ENCODE results near the gene HECTD1.

HECTD1 gene

DNA sequence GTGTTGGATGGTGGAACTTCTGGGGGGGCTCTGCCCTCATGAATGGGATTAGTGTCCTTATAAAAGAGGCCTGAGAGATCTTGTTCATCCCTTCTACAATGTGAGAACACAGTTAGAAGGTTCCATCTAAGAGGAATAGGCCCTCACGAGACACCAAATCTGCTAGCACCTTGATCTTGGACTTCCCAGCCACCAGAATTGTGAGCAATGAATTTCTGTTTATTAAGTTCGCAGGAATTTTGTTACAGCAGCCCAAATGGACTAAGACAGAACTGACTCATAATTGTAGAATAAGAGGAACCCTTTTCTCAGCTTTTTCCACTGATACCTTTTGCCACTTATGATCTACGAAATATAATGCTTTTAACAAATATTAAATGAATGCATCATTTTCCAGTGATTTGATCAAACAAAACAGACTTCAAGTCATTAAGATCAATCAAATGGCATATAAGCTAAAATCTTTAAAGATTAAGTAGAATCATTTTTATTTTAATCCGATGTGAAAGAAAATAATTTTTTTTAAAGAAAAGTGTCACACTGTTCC is 68.2 kb downstream of the HECTD1 start:
- Histone ChIP-seq H3K36me3 (ENCODE audit: control insufficient read depth, insufficient read depth, low read length) (no peaks in the 10 kb centered on the region), H3K9me3 (ENCODE audit: control insufficient read depth, low read length) (no peaks in the 10 kb centered on the region), H3K27me3 (ENCODE audit: control insufficient read depth, insufficient read depth, low read length) (no peaks in the 10 kb centered on the region), H2AFZ (no peak overlapping the region), H3K27ac (no peak overlapping the region), H3K4me1 (peaks cover 3% of the 10 kb centered on the region), H3K79me2 (no peaks in the 10 kb centered on the region), H3K4me2 (ENCODE audit: low read length) (no peak overlapping the region), H3K4me3 (ENCODE audit: low read depth, low read length) (no peak overlapping the region), H3K9ac (no peak overlapping the region)
- TF ChIP-seq, protein P1, sequence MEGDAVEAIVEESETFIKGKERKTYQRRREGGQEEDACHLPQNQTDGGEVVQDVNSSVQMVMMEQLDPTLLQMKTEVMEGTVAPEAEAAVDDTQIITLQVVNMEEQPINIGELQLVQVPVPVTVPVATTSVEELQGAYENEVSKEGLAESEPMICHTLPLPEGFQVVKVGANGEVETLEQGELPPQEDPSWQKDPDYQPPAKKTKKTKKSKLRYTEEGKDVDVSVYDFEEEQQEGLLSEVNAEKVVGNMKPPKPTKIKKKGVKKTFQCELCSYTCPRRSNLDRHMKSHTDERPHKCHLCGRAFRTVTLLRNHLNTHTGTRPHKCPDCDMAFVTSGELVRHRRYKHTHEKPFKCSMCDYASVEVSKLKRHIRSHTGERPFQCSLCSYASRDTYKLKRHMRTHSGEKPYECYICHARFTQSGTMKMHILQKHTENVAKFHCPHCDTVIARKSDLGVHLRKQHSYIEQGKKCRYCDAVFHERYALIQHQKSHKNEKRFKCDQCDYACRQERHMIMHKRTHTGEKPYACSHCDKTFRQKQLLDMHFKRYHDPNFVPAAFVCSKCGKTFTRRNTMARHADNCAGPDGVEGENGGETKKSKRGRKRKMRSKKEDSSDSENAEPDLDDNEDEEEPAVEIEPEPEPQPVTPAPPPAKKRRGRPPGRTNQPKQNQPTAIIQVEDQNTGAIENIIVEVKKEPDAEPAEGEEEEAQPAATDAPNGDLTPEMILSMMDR (IDR thresholded peaks at IDR 0.05), result no peak

- no peak overlapping the region for H2AFZ ChIP-seq
- no peaks in the 10 kb centered on the region for H3K36me3 ChIP-seq (ENCODE audit: control insufficient read depth, insufficient read depth, low read length)
- H3K79me2 ChIP-seq, result no peaks in the 10 kb centered on the region
- H3K9ac ChIP-seq, result no peak overlapping the region
- no peak overlapping the region for H3K4me3 ChIP-seq (ENCODE audit: low read depth, low read length)
- TF ChIP-seq, protein P1 (IDR thresholded peaks at IDR 0.05), result no peak
- H3K9me3 ChIP-seq (ENCODE audit: control insufficient read depth, low read length), result no peaks in the 10 kb centered on the region
- H3K27me3 ChIP-seq (ENCODE audit: control insufficient read depth, insufficient read depth, low read length), result no peaks in the 10 kb centered on the region
- H3K4me1 ChIP-seq, result peaks cover 3% of the 10 kb centered on the region
- no peak overlapping the region for H3K27ac ChIP-seq
- no peak overlapping the region for H3K4me2 ChIP-seq (ENCODE audit: low read length)
These were observed 69.3 kb downstream of the HECTD1 start for GRCh38 chr14:31138301-31138700.

GRCh38 chr14:31137214-31137889 is 70.2 kb downstream of the HECTD1 start:
- no peak overlapping the region for H3K27ac ChIP-seq

GRCh38 chr14:31133133-31133532 is 74.5 kb downstream of the HECTD1 start:
- Histone ChIP-seq H3K4me2 (ENCODE audit: low read length) (no peak overlapping the region), H3K27me3 (ENCODE audit: control insufficient read depth, insufficient read depth, low read length) (no peaks in the 10 kb centered on the region), H3K9me3 (ENCODE audit: control insufficient read depth, low read length) (no peaks in the 10 kb centered on the region), H3K36me3 (ENCODE audit: control insufficient read depth, insufficient read depth, low read length) (no peaks in the 10 kb centered on the region), H3K9ac (no peak overlapping the region), H2AFZ (no peak overlapping the region), H3K4me3 (ENCODE audit: low read depth, low read length) (no peak overlapping the region), H3K4me1 (no peaks in the 10 kb centered on the region), H3K79me2 (no peaks in the 10 kb centered on the region), H3K27ac (no peak overlapping the region)
- TF ChIP-seq, protein P1 (IDR thresholded peaks at IDR 0.05), result no peak

More at GRCh38 chr14:31137214-31137889, 70.2 kb downstream of the HECTD1 start:
- no peaks in the 10 kb centered on the region for H3K9me3 ChIP-seq (ENCODE audit: control insufficient read depth, low read length)
- no peaks in the 10 kb centered on the region for H3K27me3 ChIP-seq (ENCODE audit: control insufficient read depth, insufficient read depth, low read length)
- no peak overlapping the region for H3K9ac ChIP-seq
- no peaks in the 10 kb centered on the region for H3K36me3 ChIP-seq (ENCODE audit: control insufficient read depth, insufficient read depth, low read length)
- no peak overlapping the region for H2AFZ ChIP-seq
- TF ChIP-seq, protein P1 (IDR thresholded peaks at IDR 0.05), result no peak
- H3K4me3 ChIP-seq (ENCODE audit: low read depth, low read length), result no peak overlapping the region
- H3K79me2 ChIP-seq, result no peaks in the 10 kb centered on the region
- no peaks in the 10 kb centered on the region for H3K4me1 ChIP-seq
- no peak overlapping the region for H3K4me2 ChIP-seq (ENCODE audit: low read length)
